ENCODE results near the gene RAB25. TPM values are rescaled to one million over a fixed set of nuclear protein-coding genes. Genes with fewer than 3 reads are reported as not detected.

Gene RAB25
- total and polyA plus RNA-seq, 2 of the 13 experiments (the other 11 are each of a cell fraction or from before 2014, with no cell fraction given): 0.20 to 0.22 TPM

DNA sequence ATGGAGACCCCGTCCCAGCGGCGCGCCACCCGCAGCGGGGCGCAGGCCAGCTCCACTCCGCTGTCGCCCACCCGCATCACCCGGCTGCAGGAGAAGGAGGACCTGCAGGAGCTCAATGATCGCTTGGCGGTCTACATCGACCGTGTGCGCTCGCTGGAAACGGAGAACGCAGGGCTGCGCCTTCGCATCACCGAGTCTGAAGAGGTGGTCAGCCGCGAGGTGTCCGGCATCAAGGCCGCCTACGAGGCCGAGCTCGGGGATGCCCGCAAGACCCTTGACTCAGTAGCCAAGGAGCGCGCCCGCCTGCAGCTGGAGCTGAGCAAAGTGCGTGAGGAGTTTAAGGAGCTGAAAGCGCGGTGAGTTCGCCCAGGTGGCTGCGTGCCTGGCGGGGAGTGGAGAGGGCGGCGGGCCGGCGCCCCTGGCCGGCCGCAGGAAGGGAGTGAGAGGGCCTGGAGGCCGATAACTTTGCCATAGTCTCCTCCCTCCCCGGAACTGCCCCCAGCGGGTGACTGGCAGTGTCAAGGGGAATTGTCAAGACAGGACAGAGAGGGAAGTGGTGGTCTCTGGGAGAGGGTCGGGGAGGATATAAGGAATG, 54.1 kb downstream of the RAB25 start (continued):
- TF ChIP-seq ZNF724P (CRISPR knock-in tag; IDR thresholded peaks at IDR 0.05; ENCODE audit: borderline replicate concordance) (no peak), ATF7 (IDR thresholded peaks at IDR 0.05) (no peak), ATF7 (CRISPR knock-in tag; IDR thresholded peaks at IDR 0.05) (peak; percentile 4; the same call in 1 of the 2 replicates), NRL (CRISPR knock-in tag; IDR thresholded peaks at IDR 0.05; ENCODE audit: borderline replicate concordance) (peak; percentile 74; the same call in 1 of the 2 replicates), ZNF597 (CRISPR knock-in tag; IDR thresholded peaks at IDR 0.05) (no peak), FOSL2 (CRISPR knock-in tag; IDR thresholded peaks at IDR 0.05) (no peak), ZNF253 (CRISPR knock-in tag; IDR thresholded peaks at IDR 0.05; ENCODE audit: borderline replicate concordance) (no peak), POLR2AphosphoS5 (IDR thresholded peaks at IDR 0.05; ENCODE audit: low read depth, low read length) (no peak), MIER3 (CRISPR knock-in tag; IDR thresholded peaks at IDR 0.05; ENCODE audit: borderline replicate concordance) (0 out of 2 replicates have a peak, but pooled peaks have one; percentile 14), HNRNPH1 (optimal IDR thresholded peaks at IDR 0.05; ENCODE audit: low read depth, low read length) (no peak), GTF2F1 (IDR thresholded peaks at IDR 0.05; ENCODE audit: low read length) (no peak), ZNF678 (CRISPR knock-in tag; IDR thresholded peaks at IDR 0.05) (no peak), NFKBIZ (CRISPR knock-in tag; IDR thresholded peaks at IDR 0.05) (peak; percentile 65; the same call in 1 of the 2 replicates), E2F2 (CRISPR knock-in tag; IDR thresholded peaks at IDR 0.05; ENCODE audit: borderline replicate concordance) (no peak), ARHGAP35 (CRISPR knock-in tag; IDR thresholded peaks at IDR 0.05; ENCODE audit: borderline replicate concordance) (peak; percentile 43; the same call in 1 of the 2 replicates), ZSCAN29 (CRISPR knock-in tag; conservative IDR thresholded peaks at IDR 0.05) (no peak), MYC (CRISPR knock-in tag; IDR thresholded peaks at IDR 0.05; ENCODE audit: borderline replicate concordance) (peak; percentile 29; the same call in 1 of the 2 replicates)
- TF ChIP-seq, protein P1, sequence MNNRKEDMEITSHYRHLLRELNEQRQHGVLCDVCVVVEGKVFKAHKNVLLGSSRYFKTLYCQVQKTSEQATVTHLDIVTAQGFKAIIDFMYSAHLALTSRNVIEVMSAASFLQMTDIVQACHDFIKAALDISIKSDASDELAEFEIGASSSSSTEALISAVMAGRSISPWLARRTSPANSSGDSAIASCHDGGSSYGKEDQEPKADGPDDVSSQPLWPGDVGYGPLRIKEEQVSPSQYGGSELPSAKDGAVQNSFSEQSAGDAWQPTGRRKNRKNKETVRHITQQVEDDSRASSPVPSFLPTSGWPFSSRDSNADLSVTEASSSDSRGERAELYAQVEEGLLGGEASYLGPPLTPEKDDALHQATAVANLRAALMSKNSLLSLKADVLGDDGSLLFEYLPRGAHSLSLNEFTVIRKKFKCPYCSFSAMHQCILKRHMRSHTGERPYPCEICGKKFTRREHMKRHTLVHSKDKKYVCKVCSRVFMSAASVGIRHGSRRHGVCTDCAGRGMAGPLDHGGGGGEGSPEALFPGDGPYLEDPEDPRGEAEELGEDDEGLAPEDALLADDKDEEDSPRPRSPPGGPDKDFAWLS (CRISPR knock-in tag; IDR thresholded peaks at IDR 0.05; ENCODE audit: borderline replicate concordance): no peak
- TF ChIP-seq, protein P2, sequence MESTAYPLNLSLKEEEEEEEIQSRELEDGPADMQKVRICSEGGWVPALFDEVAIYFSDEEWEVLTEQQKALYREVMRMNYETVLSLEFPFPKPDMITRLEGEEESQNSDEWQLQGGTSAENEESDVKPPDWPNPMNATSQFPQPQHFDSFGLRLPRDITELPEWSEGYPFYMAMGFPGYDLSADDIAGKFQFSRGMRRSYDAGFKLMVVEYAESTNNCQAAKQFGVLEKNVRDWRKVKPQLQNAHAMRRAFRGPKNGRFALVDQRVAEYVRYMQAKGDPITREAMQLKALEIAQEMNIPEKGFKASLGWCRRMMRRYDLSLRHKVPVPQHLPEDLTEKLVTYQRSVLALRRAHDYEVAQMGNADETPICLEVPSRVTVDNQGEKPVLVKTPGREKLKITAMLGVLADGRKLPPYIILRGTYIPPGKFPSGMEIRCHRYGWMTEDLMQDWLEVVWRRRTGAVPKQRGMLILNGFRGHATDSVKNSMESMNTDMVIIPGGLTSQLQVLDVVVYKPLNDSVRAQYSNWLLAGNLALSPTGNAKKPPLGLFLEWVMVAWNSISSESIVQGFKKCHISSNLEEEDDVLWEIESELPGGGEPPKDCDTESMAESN (CRISPR knock-in tag; conservative IDR thresholded peaks at IDR 0.05): no peak; the same call in 1 of the 2 replicates
- TF ChIP-seq, protein P3, sequence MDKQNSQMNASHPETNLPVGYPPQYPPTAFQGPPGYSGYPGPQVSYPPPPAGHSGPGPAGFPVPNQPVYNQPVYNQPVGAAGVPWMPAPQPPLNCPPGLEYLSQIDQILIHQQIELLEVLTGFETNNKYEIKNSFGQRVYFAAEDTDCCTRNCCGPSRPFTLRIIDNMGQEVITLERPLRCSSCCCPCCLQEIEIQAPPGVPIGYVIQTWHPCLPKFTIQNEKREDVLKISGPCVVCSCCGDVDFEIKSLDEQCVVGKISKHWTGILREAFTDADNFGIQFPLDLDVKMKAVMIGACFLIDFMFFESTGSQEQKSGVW (CRISPR knock-in tag; IDR thresholded peaks at IDR 0.05; ENCODE audit: borderline replicate concordance): no peak
- TF ChIP-seq, protein P4, sequence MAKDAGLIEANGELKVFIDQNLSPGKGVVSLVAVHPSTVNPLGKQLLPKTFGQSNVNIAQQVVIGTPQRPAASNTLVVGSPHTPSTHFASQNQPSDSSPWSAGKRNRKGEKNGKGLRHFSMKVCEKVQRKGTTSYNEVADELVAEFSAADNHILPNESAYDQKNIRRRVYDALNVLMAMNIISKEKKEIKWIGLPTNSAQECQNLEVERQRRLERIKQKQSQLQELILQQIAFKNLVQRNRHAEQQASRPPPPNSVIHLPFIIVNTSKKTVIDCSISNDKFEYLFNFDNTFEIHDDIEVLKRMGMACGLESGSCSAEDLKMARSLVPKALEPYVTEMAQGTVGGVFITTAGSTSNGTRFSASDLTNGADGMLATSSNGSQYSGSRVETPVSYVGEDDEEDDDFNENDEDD (CRISPR knock-in tag; IDR thresholded peaks at IDR 0.05; ENCODE audit: borderline replicate concordance): peak; percentile 11; the same call in 1 of the 2 replicates
